Measurements from ENCODE around the gene NOS1AP.

NOS1AP gene

DNA sequence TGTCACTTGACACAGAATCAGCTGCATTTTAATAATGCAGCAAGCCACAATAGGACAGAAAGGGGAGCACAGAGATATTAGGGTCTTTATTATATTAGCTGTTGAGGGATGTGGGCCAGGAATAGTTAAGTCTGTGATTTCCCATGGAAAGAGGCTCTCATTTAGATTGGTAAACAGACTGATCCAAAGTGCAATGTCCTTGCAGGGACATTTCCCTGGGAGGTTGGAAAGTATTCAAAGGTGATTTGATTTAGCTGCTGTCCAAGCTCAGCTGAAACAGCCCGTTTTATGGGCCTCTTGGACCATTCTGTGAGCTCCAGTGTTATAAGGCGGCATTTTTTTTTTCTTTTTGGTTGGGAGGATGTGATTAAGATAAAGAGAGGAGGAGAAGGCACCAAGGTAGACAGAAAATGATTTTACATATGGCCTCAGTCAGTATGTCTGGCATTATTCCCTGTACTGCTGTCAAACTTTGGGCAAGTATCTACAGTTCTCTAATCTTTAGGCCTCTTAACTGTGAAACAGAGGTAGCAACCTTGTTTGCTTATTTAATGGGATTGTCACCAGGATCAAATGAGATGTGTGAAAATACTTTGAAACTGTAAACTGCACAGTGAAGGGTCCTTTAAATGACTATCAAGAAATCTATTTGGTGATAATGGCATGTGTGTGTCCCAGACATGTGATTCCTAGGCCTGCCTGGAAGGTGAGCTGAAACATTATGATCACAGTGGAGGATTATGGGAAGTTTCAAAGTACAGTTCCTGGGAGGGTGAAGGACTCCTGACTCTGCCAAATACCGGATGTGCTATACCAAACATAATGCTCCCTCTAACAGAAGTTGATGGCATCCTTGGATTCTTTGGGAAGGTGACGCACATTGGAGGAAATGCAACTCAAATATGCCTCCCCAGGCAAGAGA, 62.2 kb downstream of the NOS1AP start:
- Histone ChIP-seq H4K8ac (ENCODE audit: low read depth, low read length) (no peak overlapping the region), H3K27me3 (ENCODE audit: insufficient read depth, low read length, poor library complexity) (no peaks in the 10 kb centered on the region), H3K79me1 (ENCODE audit: low read length) (peaks cover 5% of the 10 kb centered on the region), H2BK5ac (ENCODE audit: low read length) (no peak overlapping the region), H3K27ac (ENCODE audit: low read depth, low read length) (no peak overlapping the region), H3K4me1 (ENCODE audit: control insufficient read depth, low read depth, low read length) (peaks cover 6% of the 10 kb centered on the region), H3K36me3 (ENCODE audit: control insufficient read depth, insufficient read depth, low read length) (no peaks in the 10 kb centered on the region), H2BK120ac (ENCODE audit: low read depth, low read length) (no peak overlapping the region), H4K5ac (ENCODE audit: low read length) (no peak overlapping the region), H3K23ac (ENCODE audit: low read length) (no peak overlapping the region), H3K4ac (ENCODE audit: low read depth, low read length) (no peak overlapping the region), H3K4me2 (ENCODE audit: low read length) (no peak overlapping the region), H3K56ac (ENCODE audit: low read length) (no peak overlapping the region), H3K18ac (ENCODE audit: low read length) (peak overlapping the region; percentile 14), H3K79me2 (ENCODE audit: control insufficient read depth, insufficient read depth, low read length) (peaks cover 5% of the 10 kb centered on the region), H3K9ac (ENCODE audit: low read length) (no peak overlapping the region), H2BK15ac (replicated peaks; ENCODE audit: low read depth) (no peak overlapping the region), H3K4me3 (ENCODE audit: low read length) (no peak overlapping the region), H2AK5ac (ENCODE audit: low read length) (no peak overlapping the region)
- WGBS (ENCODE audit: extremely low coverage, insufficient coverage, low lambda C conversion rate), result no CpG with 5 or more reads among the region's 4 CpGs
- peak; percentile 33 for DNase-seq

DNA sequence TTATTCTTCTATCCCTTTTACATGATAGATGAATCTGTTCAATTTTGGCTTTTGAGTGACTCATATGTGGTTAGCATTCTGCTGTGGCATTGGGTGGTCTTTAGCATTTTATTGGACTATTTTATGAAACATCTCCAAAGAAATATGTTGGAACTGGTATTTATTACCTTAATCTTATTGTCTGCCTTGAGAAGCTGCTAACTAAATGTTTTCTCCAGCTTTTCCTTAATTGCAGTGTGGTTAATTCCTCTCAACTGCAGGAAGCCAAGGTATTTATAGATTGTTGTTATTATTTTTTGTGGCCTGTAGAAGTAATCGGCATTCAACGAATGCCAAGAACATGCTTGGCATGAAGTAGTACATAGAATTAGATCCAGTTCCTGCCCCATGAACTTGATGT, 64.1 kb downstream of the NOS1AP start:
- H3K27me3 ChIP-seq (ENCODE audit: insufficient read depth, low read length, poor library complexity), result no peaks in the 10 kb centered on the region
- no peak overlapping the region for H3K9ac ChIP-seq (ENCODE audit: low read length)
- no peak overlapping the region for H2BK5ac ChIP-seq (ENCODE audit: low read length)
- no peak overlapping the region for H2BK15ac ChIP-seq (replicated peaks; ENCODE audit: low read depth)
- no peaks in the 10 kb centered on the region for H3K36me3 ChIP-seq (ENCODE audit: control insufficient read depth, insufficient read depth, low read length)
- H3K79me2 ChIP-seq (ENCODE audit: control insufficient read depth, insufficient read depth, low read length), result peaks cover 13% of the 10 kb centered on the region
- H3K4me3 ChIP-seq (ENCODE audit: low read length), result no peak overlapping the region
- DNase-seq, result no peak
- H2BK120ac ChIP-seq (ENCODE audit: low read depth, low read length), result no peak overlapping the region
- H3K4me1 ChIP-seq (ENCODE audit: control insufficient read depth, low read depth, low read length), result peaks cover 17% of the 10 kb centered on the region
- no peak overlapping the region for H2AK5ac ChIP-seq (ENCODE audit: low read length)
- no peak overlapping the region for H3K4ac ChIP-seq (ENCODE audit: low read depth, low read length)
- no peak overlapping the region for H3K56ac ChIP-seq (ENCODE audit: low read length)
- H3K79me1 ChIP-seq (ENCODE audit: low read length), result peaks cover 5% of the 10 kb centered on the region
- H3K18ac ChIP-seq (ENCODE audit: low read length), result no peak overlapping the region
- no peak overlapping the region for H3K23ac ChIP-seq (ENCODE audit: low read length)
- no CpG with 5 or more reads among the region's 2 CpGs for WGBS (ENCODE audit: extremely low coverage, insufficient coverage, low lambda C conversion rate)
- H4K8ac ChIP-seq (ENCODE audit: low read depth, low read length), result no peak overlapping the region
- no peak overlapping the region for H3K4me2 ChIP-seq (ENCODE audit: low read length)
- H3K27ac ChIP-seq (ENCODE audit: low read depth, low read length), result no peak overlapping the region
- H4K5ac ChIP-seq (ENCODE audit: low read length), result no peak overlapping the region

DNA sequence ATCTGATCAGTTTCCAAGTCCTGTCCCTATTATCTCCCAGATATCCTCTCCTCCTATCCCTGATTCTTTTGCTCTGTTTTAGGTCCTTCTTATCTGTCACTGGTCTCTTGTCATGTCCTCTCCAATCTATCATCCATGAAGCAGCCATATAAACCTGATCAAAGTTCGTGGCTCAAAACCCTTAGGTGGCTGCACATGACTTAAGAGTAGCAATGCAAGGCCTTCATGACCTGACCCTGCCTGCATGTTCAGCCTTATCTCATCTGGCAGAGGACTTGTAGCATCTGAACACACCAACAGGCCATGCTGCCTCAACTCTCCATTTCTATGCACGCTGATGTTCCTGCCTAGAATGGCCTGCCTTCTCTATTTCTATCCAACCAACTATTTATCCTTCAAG, 65.2 kb downstream of the NOS1AP start:
- H3K56ac ChIP-seq (ENCODE audit: low read length), result no peak overlapping the region
- H2BK15ac ChIP-seq (replicated peaks; ENCODE audit: low read depth), result no peak overlapping the region
- no peak overlapping the region for H4K8ac ChIP-seq (ENCODE audit: low read depth, low read length)
- no peak overlapping the region for H2AK5ac ChIP-seq (ENCODE audit: low read length)
- H2BK120ac ChIP-seq (ENCODE audit: low read depth, low read length), result no peak overlapping the region
- no peak overlapping the region for H4K5ac ChIP-seq (ENCODE audit: low read length)
- no peak overlapping the region for H3K23ac ChIP-seq (ENCODE audit: low read length)
- no CpG with 5 or more reads among the region's 2 CpGs for WGBS (ENCODE audit: extremely low coverage, insufficient coverage, low lambda C conversion rate)
- DNase-seq, result no peak
- no peak overlapping the region for H3K4me2 ChIP-seq (ENCODE audit: low read length)
- H3K27me3 ChIP-seq (ENCODE audit: insufficient read depth, low read length, poor library complexity), result no peaks in the 10 kb centered on the region
- peaks cover 14% of the 10 kb centered on the region for H3K79me2 ChIP-seq (ENCODE audit: control insufficient read depth, insufficient read depth, low read length)
- no peak overlapping the region for H3K27ac ChIP-seq (ENCODE audit: low read depth, low read length)
- H3K4me1 ChIP-seq (ENCODE audit: control insufficient read depth, low read depth, low read length), result peaks cover 17% of the 10 kb centered on the region
- no peaks in the 10 kb centered on the region for H3K36me3 ChIP-seq (ENCODE audit: control insufficient read depth, insufficient read depth, low read length)
- no peak overlapping the region for H3K4me3 ChIP-seq (ENCODE audit: low read length)
- no peak overlapping the region for H3K18ac ChIP-seq (ENCODE audit: low read length)
- H2BK5ac ChIP-seq (ENCODE audit: low read length), result no peak overlapping the region
- peaks cover 5% of the 10 kb centered on the region for H3K79me1 ChIP-seq (ENCODE audit: low read length)
- H3K9ac ChIP-seq (ENCODE audit: low read length), result no peak overlapping the region
- no peak overlapping the region for H3K4ac ChIP-seq (ENCODE audit: low read depth, low read length)

DNA sequence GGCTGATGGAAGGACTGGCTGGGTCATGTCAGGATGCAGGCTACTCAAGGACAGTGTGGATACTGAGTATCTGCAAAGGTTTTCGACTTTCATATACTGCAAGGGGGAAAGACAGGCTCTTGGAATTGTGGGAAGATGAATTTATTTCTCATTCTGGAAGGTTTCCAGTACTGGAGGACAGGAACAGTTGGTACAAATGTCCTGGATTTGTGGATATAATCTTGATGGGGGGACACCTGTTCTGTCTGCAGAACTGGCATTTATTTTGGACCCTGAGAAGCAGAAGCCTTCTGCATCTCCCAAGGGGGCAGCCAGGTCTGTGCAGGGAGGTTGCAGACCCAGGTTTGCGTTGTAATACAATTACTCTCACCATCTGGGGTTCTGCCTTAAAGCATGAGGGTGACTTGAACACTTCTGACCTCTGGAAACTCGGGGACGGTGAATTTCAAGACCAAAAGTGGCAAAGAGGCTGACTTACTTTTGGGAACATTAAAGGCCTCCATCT, 65.8 kb downstream of the NOS1AP start:
- Histone ChIP-seq H3K56ac (ENCODE audit: low read length) (no peak overlapping the region), H2BK5ac (ENCODE audit: low read length) (no peak overlapping the region), H3K9ac (ENCODE audit: low read length) (no peak overlapping the region), H3K4me2 (ENCODE audit: low read length) (no peak overlapping the region), H3K18ac (ENCODE audit: low read length) (no peak overlapping the region), H3K36me3 (ENCODE audit: control insufficient read depth, insufficient read depth, low read length) (no peaks in the 10 kb centered on the region), H4K8ac (ENCODE audit: low read depth, low read length) (no peak overlapping the region), H3K4ac (ENCODE audit: low read depth, low read length) (no peak overlapping the region), H3K23ac (ENCODE audit: low read length) (no peak overlapping the region), H3K4me3 (ENCODE audit: low read length) (no peak overlapping the region), H4K5ac (ENCODE audit: low read length) (no peak overlapping the region), H3K27ac (ENCODE audit: low read depth, low read length) (no peak overlapping the region), H2BK15ac (replicated peaks; ENCODE audit: low read depth) (no peak overlapping the region), H2BK120ac (ENCODE audit: low read depth, low read length) (no peak overlapping the region), H3K79me1 (ENCODE audit: low read length) (peaks cover 5% of the 10 kb centered on the region), H3K4me1 (ENCODE audit: control insufficient read depth, low read depth, low read length) (peaks cover 17% of the 10 kb centered on the region), H3K27me3 (ENCODE audit: insufficient read depth, low read length, poor library complexity) (no peaks in the 10 kb centered on the region), H2AK5ac (ENCODE audit: low read length) (no peak overlapping the region), H3K79me2 (ENCODE audit: control insufficient read depth, insufficient read depth, low read length) (peaks cover 14% of the 10 kb centered on the region)
- no peak for DNase-seq
- no CpG with 5 or more reads among the region's 4 CpGs for WGBS (ENCODE audit: extremely low coverage, insufficient coverage, low lambda C conversion rate)

DNA sequence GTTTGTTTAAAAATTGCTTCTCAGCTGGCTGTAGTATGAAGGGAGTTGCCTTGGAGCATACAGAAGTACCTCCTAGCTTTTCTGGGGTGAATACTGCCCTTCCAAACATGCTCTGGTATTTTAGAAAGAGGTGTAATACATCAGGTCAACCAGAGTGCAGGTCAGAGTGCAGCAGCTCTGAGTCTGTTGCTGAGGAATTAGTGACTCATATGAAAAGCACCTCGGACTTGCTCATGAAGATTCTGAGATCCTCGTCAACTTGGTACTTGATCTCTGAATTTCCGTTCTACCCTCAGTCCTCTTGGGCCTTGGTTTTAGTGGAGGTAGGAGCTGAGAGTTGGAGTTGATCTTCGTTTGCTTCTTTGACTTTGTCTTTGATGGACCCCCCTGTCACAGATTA, 67.3 kb downstream of the NOS1AP start:
- Histone ChIP-seq H2AK5ac (ENCODE audit: low read length) (peak overlapping the region; percentile 29), H3K79me1 (ENCODE audit: low read length) (peaks cover 7% of the 10 kb centered on the region), H2BK5ac (ENCODE audit: low read length) (no peak overlapping the region), H3K79me2 (ENCODE audit: control insufficient read depth, insufficient read depth, low read length) (peaks cover 15% of the 10 kb centered on the region), H3K4me3 (ENCODE audit: low read length) (no peak overlapping the region), H3K4ac (ENCODE audit: low read depth, low read length) (no peak overlapping the region), H3K4me2 (ENCODE audit: low read length) (no peak overlapping the region), H2BK15ac (replicated peaks; ENCODE audit: low read depth) (no peak overlapping the region), H4K5ac (ENCODE audit: low read length) (no peak overlapping the region), H3K9ac (ENCODE audit: low read length) (no peak overlapping the region), H3K27me3 (ENCODE audit: insufficient read depth, low read length, poor library complexity) (no peaks in the 10 kb centered on the region), H3K23ac (ENCODE audit: low read length) (no peak overlapping the region), H4K8ac (ENCODE audit: low read depth, low read length) (no peak overlapping the region), H3K18ac (ENCODE audit: low read length) (no peak overlapping the region), H3K27ac (ENCODE audit: low read depth, low read length) (no peak overlapping the region), H3K4me1 (ENCODE audit: control insufficient read depth, low read depth, low read length) (peaks cover 19% of the 10 kb centered on the region), H3K56ac (ENCODE audit: low read length) (no peak overlapping the region), H2BK120ac (ENCODE audit: low read depth, low read length) (no peak overlapping the region), H3K36me3 (ENCODE audit: control insufficient read depth, insufficient read depth, low read length) (no peaks in the 10 kb centered on the region)
- no CpG with 5 or more reads among the region's 4 CpGs for WGBS (ENCODE audit: extremely low coverage, insufficient coverage, low lambda C conversion rate)
- DNase-seq, result peak; percentile 87
